Measurements from ENCODE around the gene MOV10L1.

- TF ChIP-seq RAD21 (IDR thresholded peaks at IDR 0.05; ENCODE audit: low read depth), result no peak
- no peak for TF ChIP-seq YY1 (IDR thresholded peaks at IDR 0.05; ENCODE audit: low read depth)
- TF ChIP-seq FOXM1 (IDR thresholded peaks at IDR 0.05; ENCODE audit: borderline replicate concordance, low read depth), result no peak
- TF ChIP-seq MAX (IDR thresholded peaks at IDR 0.05), result no peak
These were observed 9.7 kb upstream of the MOV10L1 start for GRCh38 chr22:50080077-50080465.
